ENCODE data around the gene ZFP91. TPM values are rescaled to one million over a fixed set of nuclear protein-coding genes. Genes with fewer than 3 reads are reported as not detected.

Gene ZFP91
- polyA plus RNA-seq, 1 of the 3 experiments (the other 2 are of a cell fraction) = 12.2 TPM

GRCh38 chr11:58650496-58650895, 71.6 kb downstream of the ZFP91 start:
- POLR2A ChIA-PET = no interaction called here
- no peaks in the 10 kb centered on the region for H3F3A ChIP-seq (replicated peaks; ENCODE audit: insufficient read depth)
- H3K36me3 ChIP-seq (replicated peaks in 1 of 2; ENCODE audit: control insufficient read depth in 1 of 2, insufficient read depth in 2 of 2, low read length in 1 of 2) = no peaks in the 10 kb centered on the region
- no peak overlapping the region for H3K9ac ChIP-seq
- no peaks in the 10 kb centered on the region for H3K79me2 ChIP-seq (ENCODE audit: insufficient read depth)
- no peak overlapping the region for H3K4me2 ChIP-seq
- no peak for DNase-seq
- no peaks in the 10 kb centered on the region for H3K9me2 ChIP-seq
- no peak overlapping the region for H3K4me3 ChIP-seq (ENCODE audit: low read depth in 2 of 2, low read length in 1 of 2)
- 0% methylated on average over 1 of the region's 1 CpG for WGBS (ENCODE audit: low lambda C conversion rate)
- TF ChIP-seq GABPA (IDR thresholded peaks at IDR 0.05; ENCODE audit: low read depth) = no peak
- TF ChIP-seq FOXJ3 (CRISPR knock-in tag; IDR thresholded peaks at IDR 0.05) = no peak
- TF ChIP-seq EP300 (IDR thresholded peaks at IDR 0.05; ENCODE audit: borderline replicate concordance in 1 of 2, low read depth in 1 of 2, low read length in 1 of 2) = no peak
- no peak for TF ChIP-seq EZH2phosphoT487 (IDR thresholded peaks at IDR 0.05; ENCODE audit: borderline replicate concordance, low read depth)
- no peak for TF ChIP-seq TAF1 (IDR thresholded peaks at IDR 0.05; ENCODE audit: borderline replicate concordance, low read depth, low read length)
- TF ChIP-seq RXRA (IDR thresholded peaks at IDR 0.05; ENCODE audit: borderline replicate concordance, low read depth) = no peak
- TF ChIP-seq ZBTB33 (IDR thresholded peaks at IDR 0.05; ENCODE audit: borderline replicate concordance, low read depth) = no peak
- no peak for TF ChIP-seq MXI1 (IDR thresholded peaks at IDR 0.05; ENCODE audit: low read depth, low read length)
- no peak for TF ChIP-seq TCF12 (IDR thresholded peaks at IDR 0.05)
- no peak for TF ChIP-seq PBX3 (IDR thresholded peaks at IDR 0.05)
- TF ChIP-seq NRF1 (IDR thresholded peaks at IDR 0.05; ENCODE audit: low read depth, low read length) = no peak
- no peak for TF ChIP-seq SIN3A (IDR thresholded peaks at IDR 0.05; ENCODE audit: borderline replicate concordance, low read depth, low read length)
- TF ChIP-seq USF2 (IDR thresholded peaks at IDR 0.05; ENCODE audit: borderline replicate concordance, low read depth, low read length) = no peak
- H3K27ac ChIP-seq (ENCODE audit: low read depth in 2 of 2, low read length in 1 of 2) = no peak overlapping the region
- no peaks in the 10 kb centered on the region for H4K20me1 ChIP-seq (ENCODE audit: insufficient read depth)
- no peaks in the 10 kb centered on the region for H3K9me3 ChIP-seq
- no peaks in the 10 kb centered on the region for H3K27me3 ChIP-seq (ENCODE audit: insufficient read depth)
- no peak overlapping the region for H2AFZ ChIP-seq (ENCODE audit: low read depth)
- no peaks in the 10 kb centered on the region for H3K4me1 ChIP-seq (ENCODE audit: control insufficient read depth in 1 of 2, insufficient read depth in 2 of 2, low read depth in 1 of 2, low read length in 1 of 2)
- CTCF ChIA-PET = interaction anchor here (2.0 kb wide), 1 partner anchor 138 kb away, joined by 7 read pairs; no protein-coding TSS in a partner anchor

GRCh38 chr11:58652726-58653280, 73.9 kb downstream of the ZFP91 start:
- DNase-seq = no peak
- H3K27me3 ChIP-seq (ENCODE audit: insufficient read depth) = no peaks in the 10 kb centered on the region
- H3K9ac ChIP-seq = no peak overlapping the region
- no peak overlapping the region for H3K4me3 ChIP-seq (ENCODE audit: low read depth in 2 of 2, low read length in 1 of 2)
- no peaks in the 10 kb centered on the region for H3K9me2 ChIP-seq
- H3K9me3 ChIP-seq = no peaks in the 10 kb centered on the region
- CTCF ChIA-PET = interaction anchor here (0.8 to 2.0 kb wide), 12 partner anchors 13 to 505 kb away, joined by 3 to 15 read pairs (median 4); partner anchors contain the start of gene GLYAT
- H3F3A ChIP-seq (replicated peaks; ENCODE audit: insufficient read depth) = no peaks in the 10 kb centered on the region
- H2AFZ ChIP-seq (ENCODE audit: low read depth) = no peak overlapping the region
- no peak overlapping the region for H3K4me2 ChIP-seq
- no peaks in the 10 kb centered on the region for H3K79me2 ChIP-seq (ENCODE audit: insufficient read depth)
- no peaks in the 10 kb centered on the region for H3K36me3 ChIP-seq (replicated peaks in 1 of 2; ENCODE audit: control insufficient read depth in 1 of 2, insufficient read depth in 2 of 2, low read length in 1 of 2)
- no peaks in the 10 kb centered on the region for H4K20me1 ChIP-seq (ENCODE audit: insufficient read depth)
- POLR2A ChIA-PET = no interaction called here
- no peak overlapping the region for H3K27ac ChIP-seq (ENCODE audit: low read depth in 2 of 2, low read length in 1 of 2)
- no peaks in the 10 kb centered on the region for H3K4me1 ChIP-seq (ENCODE audit: control insufficient read depth in 1 of 2, insufficient read depth in 2 of 2, low read depth in 1 of 2, low read length in 1 of 2)
- TF ChIP-seq RAD21 (IDR thresholded peaks at IDR 0.05; ENCODE audit: low read length) (no peak), TCF12 (IDR thresholded peaks at IDR 0.05) (no peak), FOSL2 (IDR thresholded peaks at IDR 0.05; ENCODE audit: borderline replicate concordance, low read depth) (no peak), NRF1 (IDR thresholded peaks at IDR 0.05; ENCODE audit: low read depth, low read length) (no peak), USF2 (IDR thresholded peaks at IDR 0.05; ENCODE audit: borderline replicate concordance, low read depth, low read length) (no peak), GABPA (IDR thresholded peaks at IDR 0.05; ENCODE audit: low read depth) (no peak), NFIC (IDR thresholded peaks at IDR 0.05; ENCODE audit: borderline replicate concordance) (no peak), REST (IDR thresholded peaks at IDR 0.05; ENCODE audit: low read depth, low read length) (no peak)
- 7% methylated on average over 2 of the region's 2 CpGs for WGBS (ENCODE audit: low lambda C conversion rate)
